Measurements from ENCODE around the gene ROBO1. TPM values are rescaled to one million over a fixed set of nuclear protein-coding genes. Genes with fewer than 3 reads are reported as not detected.

Gene ROBO1
- total and polyA plus RNA-seq, 4 donors = 1.0 to 30.3 (median 3.9) TPM

DNA sequence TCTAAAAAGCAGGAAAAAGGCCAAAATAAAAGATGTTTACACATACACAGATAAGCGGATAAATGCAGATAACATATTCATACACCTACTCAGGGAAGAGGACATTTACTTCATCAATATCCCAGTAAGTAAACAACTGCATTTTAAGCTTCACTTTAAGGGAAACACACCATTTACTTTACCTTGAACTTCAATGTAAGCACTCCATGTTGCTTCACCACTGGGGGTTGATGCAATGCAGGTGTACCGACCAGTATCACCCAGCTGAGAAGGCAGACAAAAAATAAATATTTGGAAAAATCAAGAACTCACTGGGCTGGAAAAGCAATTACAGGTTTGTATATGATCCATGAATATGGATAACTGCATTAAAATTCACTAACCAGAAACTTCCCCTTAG, 1099.5 kb downstream of the ROBO1 start:
- 34% methylated on average over 2 of the region's 2 CpGs for WGBS

DNA sequence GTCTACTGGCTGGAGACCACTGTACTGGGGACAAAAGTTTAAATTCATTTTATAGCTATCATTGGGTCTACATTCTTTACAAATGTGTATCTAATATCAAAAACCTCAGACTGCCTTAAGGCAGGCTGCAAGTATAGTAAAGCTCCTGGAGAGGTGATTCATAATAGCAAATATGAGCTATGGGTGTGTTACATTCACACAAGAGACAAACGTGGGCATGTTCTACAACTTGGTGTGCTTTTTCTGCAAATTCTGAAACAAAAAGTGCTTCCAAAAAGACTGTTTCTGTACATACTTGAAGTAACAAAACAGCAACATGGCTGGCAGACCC, 1101.4 kb downstream of the ROBO1 start:
- Histone ChIP-seq H3K4me1 (ENCODE audit: control insufficient read depth in 4 of 4, insufficient read depth in 4 of 4, low read length in 3 of 4) (no peaks in the 10 kb centered on the region), H3K9me3 (ENCODE audit: control insufficient read depth in 4 of 4, low read length in 3 of 4) (no peaks in the 10 kb centered on the region), H3K4me3 (ENCODE audit: low read depth in 1 of 3, low read length in 3 of 3) (no peak overlapping the region), H3K27me3 (ENCODE audit: control insufficient read depth in 4 of 4, insufficient read depth in 4 of 4, low read length in 3 of 4) (no peaks in the 10 kb centered on the region), H3K9ac (ENCODE audit: low read depth in 1 of 2, low read length in 2 of 2) (no peak overlapping the region), H3K36me3 (ENCODE audit: control insufficient read depth in 4 of 4, insufficient read depth in 3 of 4, low read depth in 1 of 4, low read length in 3 of 4) (no peaks in the 10 kb centered on the region), H3K27ac (ENCODE audit: low read depth in 1 of 2, low read length in 2 of 2) (no peak overlapping the region)
- WGBS = 56% methylated on average over 1 of the region's 1 CpG
- DNase-seq (ENCODE audit: low spot score) = no peak
- TF ChIP-seq JUND (IDR thresholded peaks at IDR 0.05) = no peak
- no peak for TF ChIP-seq YY1 (IDR thresholded peaks at IDR 0.05)
- TF ChIP-seq GABPA (IDR thresholded peaks at IDR 0.05 in 1 of 2, conservative IDR thresholded peaks at IDR 0.05 in 1 of 2) = no peak
- TF ChIP-seq, protein P1, sequence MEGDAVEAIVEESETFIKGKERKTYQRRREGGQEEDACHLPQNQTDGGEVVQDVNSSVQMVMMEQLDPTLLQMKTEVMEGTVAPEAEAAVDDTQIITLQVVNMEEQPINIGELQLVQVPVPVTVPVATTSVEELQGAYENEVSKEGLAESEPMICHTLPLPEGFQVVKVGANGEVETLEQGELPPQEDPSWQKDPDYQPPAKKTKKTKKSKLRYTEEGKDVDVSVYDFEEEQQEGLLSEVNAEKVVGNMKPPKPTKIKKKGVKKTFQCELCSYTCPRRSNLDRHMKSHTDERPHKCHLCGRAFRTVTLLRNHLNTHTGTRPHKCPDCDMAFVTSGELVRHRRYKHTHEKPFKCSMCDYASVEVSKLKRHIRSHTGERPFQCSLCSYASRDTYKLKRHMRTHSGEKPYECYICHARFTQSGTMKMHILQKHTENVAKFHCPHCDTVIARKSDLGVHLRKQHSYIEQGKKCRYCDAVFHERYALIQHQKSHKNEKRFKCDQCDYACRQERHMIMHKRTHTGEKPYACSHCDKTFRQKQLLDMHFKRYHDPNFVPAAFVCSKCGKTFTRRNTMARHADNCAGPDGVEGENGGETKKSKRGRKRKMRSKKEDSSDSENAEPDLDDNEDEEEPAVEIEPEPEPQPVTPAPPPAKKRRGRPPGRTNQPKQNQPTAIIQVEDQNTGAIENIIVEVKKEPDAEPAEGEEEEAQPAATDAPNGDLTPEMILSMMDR (IDR thresholded peaks at IDR 0.05; ENCODE audit: low read depth, low read length, missing input control) = no peak
- no peak for TF ChIP-seq RAD21 (IDR thresholded peaks at IDR 0.05)

More for the DNA sequence above, 1099.5 kb downstream of the ROBO1 start:
- DNase-seq (ENCODE audit: low spot score) = no peak
- Histone ChIP-seq H3K4me1 (ENCODE audit: control insufficient read depth in 4 of 4, insufficient read depth in 4 of 4, low read length in 3 of 4) (no peaks in the 10 kb centered on the region), H3K36me3 (ENCODE audit: control insufficient read depth in 4 of 4, insufficient read depth in 3 of 4, low read depth in 1 of 4, low read length in 3 of 4) (no peaks in the 10 kb centered on the region), H3K27me3 (ENCODE audit: control insufficient read depth in 4 of 4, insufficient read depth in 4 of 4, low read length in 3 of 4) (no peaks in the 10 kb centered on the region), H3K9me3 (ENCODE audit: control insufficient read depth in 4 of 4, low read length in 3 of 4) (no peaks in the 10 kb centered on the region), H3K4me3 (ENCODE audit: low read depth in 1 of 3, low read length in 3 of 3) (no peak overlapping the region), H3K9ac (ENCODE audit: low read depth in 1 of 2, low read length in 2 of 2) (no peak overlapping the region), H3K27ac (ENCODE audit: low read depth in 1 of 2, low read length in 2 of 2) (no peak overlapping the region)
- TF ChIP-seq FOXA2 (IDR thresholded peaks at IDR 0.05) (no peak), GABPA (IDR thresholded peaks at IDR 0.05 in 1 of 2, conservative IDR thresholded peaks at IDR 0.05 in 1 of 2) (no peak), RXRA (IDR thresholded peaks at IDR 0.05) (no peak), RAD21 (IDR thresholded peaks at IDR 0.05) (no peak), HNF4G (IDR thresholded peaks at IDR 0.05) (no peak), TAF1 (conservative IDR thresholded peaks at IDR 0.05) (no peak), SP1 (IDR thresholded peaks at IDR 0.05) (no peak), YY1 (IDR thresholded peaks at IDR 0.05) (no peak), FOXA1 (IDR thresholded peaks at IDR 0.05) (no peak), JUND (IDR thresholded peaks at IDR 0.05) (no peak), HNF4A (conservative IDR thresholded peaks at IDR 0.05) (no peak), NR2F2 (IDR thresholded peaks at IDR 0.05) (no peak), EGR1 (IDR thresholded peaks at IDR 0.05; ENCODE audit: low read depth in 2 of 2) (no peak)
- TF ChIP-seq, protein P2, sequence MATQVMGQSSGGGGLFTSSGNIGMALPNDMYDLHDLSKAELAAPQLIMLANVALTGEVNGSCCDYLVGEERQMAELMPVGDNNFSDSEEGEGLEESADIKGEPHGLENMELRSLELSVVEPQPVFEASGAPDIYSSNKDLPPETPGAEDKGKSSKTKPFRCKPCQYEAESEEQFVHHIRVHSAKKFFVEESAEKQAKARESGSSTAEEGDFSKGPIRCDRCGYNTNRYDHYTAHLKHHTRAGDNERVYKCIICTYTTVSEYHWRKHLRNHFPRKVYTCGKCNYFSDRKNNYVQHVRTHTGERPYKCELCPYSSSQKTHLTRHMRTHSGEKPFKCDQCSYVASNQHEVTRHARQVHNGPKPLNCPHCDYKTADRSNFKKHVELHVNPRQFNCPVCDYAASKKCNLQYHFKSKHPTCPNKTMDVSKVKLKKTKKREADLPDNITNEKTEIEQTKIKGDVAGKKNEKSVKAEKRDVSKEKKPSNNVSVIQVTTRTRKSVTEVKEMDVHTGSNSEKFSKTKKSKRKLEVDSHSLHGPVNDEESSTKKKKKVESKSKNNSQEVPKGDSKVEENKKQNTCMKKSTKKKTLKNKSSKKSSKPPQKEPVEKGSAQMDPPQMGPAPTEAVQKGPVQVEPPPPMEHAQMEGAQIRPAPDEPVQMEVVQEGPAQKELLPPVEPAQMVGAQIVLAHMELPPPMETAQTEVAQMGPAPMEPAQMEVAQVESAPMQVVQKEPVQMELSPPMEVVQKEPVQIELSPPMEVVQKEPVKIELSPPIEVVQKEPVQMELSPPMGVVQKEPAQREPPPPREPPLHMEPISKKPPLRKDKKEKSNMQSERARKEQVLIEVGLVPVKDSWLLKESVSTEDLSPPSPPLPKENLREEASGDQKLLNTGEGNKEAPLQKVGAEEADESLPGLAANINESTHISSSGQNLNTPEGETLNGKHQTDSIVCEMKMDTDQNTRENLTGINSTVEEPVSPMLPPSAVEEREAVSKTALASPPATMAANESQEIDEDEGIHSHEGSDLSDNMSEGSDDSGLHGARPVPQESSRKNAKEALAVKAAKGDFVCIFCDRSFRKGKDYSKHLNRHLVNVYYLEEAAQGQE (IDR thresholded peaks at IDR 0.05) = no peak
- TF ChIP-seq, protein P3, sequence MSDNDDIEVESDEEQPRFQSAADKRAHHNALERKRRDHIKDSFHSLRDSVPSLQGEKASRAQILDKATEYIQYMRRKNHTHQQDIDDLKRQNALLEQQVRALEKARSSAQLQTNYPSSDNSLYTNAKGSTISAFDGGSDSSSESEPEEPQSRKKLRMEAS (IDR thresholded peaks at IDR 0.05) = no peak
- TF ChIP-seq, protein P1 (IDR thresholded peaks at IDR 0.05; ENCODE audit: low read depth, low read length, missing input control) = no peak
- TF ChIP-seq, protein P4, sequence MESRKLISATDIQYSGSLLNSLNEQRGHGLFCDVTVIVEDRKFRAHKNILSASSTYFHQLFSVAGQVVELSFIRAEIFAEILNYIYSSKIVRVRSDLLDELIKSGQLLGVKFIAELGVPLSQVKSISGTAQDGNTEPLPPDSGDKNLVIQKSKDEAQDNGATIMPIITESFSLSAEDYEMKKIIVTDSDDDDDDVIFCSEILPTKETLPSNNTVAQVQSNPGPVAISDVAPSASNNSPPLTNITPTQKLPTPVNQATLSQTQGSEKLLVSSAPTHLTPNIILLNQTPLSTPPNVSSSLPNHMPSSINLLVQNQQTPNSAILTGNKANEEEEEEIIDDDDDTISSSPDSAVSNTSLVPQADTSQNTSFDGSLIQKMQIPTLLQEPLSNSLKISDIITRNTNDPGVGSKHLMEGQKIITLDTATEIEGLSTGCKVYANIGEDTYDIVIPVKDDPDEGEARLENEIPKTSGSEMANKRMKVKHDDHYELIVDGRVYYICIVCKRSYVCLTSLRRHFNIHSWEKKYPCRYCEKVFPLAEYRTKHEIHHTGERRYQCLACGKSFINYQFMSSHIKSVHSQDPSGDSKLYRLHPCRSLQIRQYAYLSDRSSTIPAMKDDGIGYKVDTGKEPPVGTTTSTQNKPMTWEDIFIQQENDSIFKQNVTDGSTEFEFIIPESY (IDR thresholded peaks at IDR 0.05) = no peak
- TF ChIP-seq, protein P5, sequence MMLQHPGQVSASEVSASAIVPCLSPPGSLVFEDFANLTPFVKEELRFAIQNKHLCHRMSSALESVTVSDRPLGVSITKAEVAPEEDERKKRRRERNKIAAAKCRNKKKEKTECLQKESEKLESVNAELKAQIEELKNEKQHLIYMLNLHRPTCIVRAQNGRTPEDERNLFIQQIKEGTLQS (IDR thresholded peaks at IDR 0.05) = no peak
